HAP-1 (cell line): ENCODE measurements around the gene ARL4D.

Source experiments
- DNase-seq, 2 experiments: peaks; one replicate each; pipeline ENCODE4 v3.0.0-alpha.2; 2016 to 2020; ENCODE audit warnings: low spot score in 2 of 2
- H3K27me3 ChIP-seq: fragments of 250-450 bp; sonication (Bioruptor Pico); 2 replicates; pipeline ENCODE4 v1.5.1; 2020; ENCODE audit warnings: low read depth, mild to moderate bottlenecking, moderate library complexity
- H3K36me3 ChIP-seq: fragments of 250-450 bp; sonication (Bioruptor Pico); replicated peaks from 2 replicates; pipeline ENCODE4 v1.5.1; 2020; ENCODE audit warnings: mild to moderate bottlenecking
- H3K4me1 ChIP-seq: fragments of 250-450 bp; sonication (Bioruptor Pico); 2 replicates; pipeline ENCODE4 v1.5.1; 2020; ENCODE audit warnings: mild to moderate bottlenecking
- H3K4me3 ChIP-seq: fragments of 250-450 bp; sonication (Bioruptor Pico); 2 replicates; pipeline ENCODE4 v1.5.1; 2020; ENCODE audit warnings: mild to moderate bottlenecking, moderate library complexity
- H3K9me3 ChIP-seq: fragments of 250-450 bp; sonication (Bioruptor Pico); 2 replicates; pipeline ENCODE4 v1.5.1; 2020; ENCODE audit warnings: mild to moderate bottlenecking, moderate library complexity
- in situ Hi-C: fragments of 300-500 bp; cut with MboI; formaldehyde crosslinking; loops from 3 replicates; pipeline ENCODE4 v1.14.3; 2020; ENCODE audit warnings: low sequenced_read_pairs, inconsistent platforms, mixed read lengths

ARL4D gene

GRCh38 chr17:43377056-43377810 lies 21.6 kb upstream of the ARL4D start:
- in situ Hi-C loops = no loop called here
- Histone ChIP-seq H3K9me3 (peaks cover 17% of the 10 kb centered on the region), H3K27me3 (no peaks in the 10 kb centered on the region), H3K4me1 (no peaks in the 10 kb centered on the region), H3K4me3 (no peak overlapping the region), H3K36me3 (no peaks in the 10 kb centered on the region)
- no peak for DNase-seq

- Histone ChIP-seq H3K4me1 (peaks cover 3% of the 10 kb centered on the region; the same call in 1 of the 2 replicates), H3K4me3 (no peak overlapping the region), H3K36me3 (no peaks in the 10 kb centered on the region), H3K27me3 (no peaks in the 10 kb centered on the region), H3K9me3 (peaks cover 17% of the 10 kb centered on the region)
- DNase-seq = no peak
- in situ Hi-C loops = no loop called here
Measured at GRCh38 chr17:43378766-43379165, 20.0 kb upstream of the ARL4D start.

- Histone ChIP-seq H3K36me3 (no peaks in the 10 kb centered on the region), H3K4me3 (no peak overlapping the region), H3K27me3 (no peaks in the 10 kb centered on the region), H3K9me3 (peaks cover 17% of the 10 kb centered on the region), H3K4me1 (peaks cover 6% of the 10 kb centered on the region)
- no peak for DNase-seq
- in situ Hi-C loops = no loop called here
Measured at GRCh38 chr17:43380307-43380706, 18.5 kb upstream of the ARL4D start.

GRCh38 chr17:43381204-43381603 lies 17.6 kb upstream of the ARL4D start:
- in situ Hi-C loops = no loop called here

GRCh38 chr17:43381621-43382020 lies 17.2 kb upstream of the ARL4D start:
- in situ Hi-C loops = no loop called here
- H3K4me3 ChIP-seq = no peak overlapping the region
- H3K36me3 ChIP-seq = no peaks in the 10 kb centered on the region
- peaks cover 6% of the 10 kb centered on the region for H3K4me1 ChIP-seq
- no peaks in the 10 kb centered on the region for H3K27me3 ChIP-seq
- DNase-seq = no peak
- H3K9me3 ChIP-seq = peaks cover 17% of the 10 kb centered on the region

More at GRCh38 chr17:43381204-43381603, 17.6 kb upstream of the ARL4D start:
- Histone ChIP-seq H3K4me1 (peaks cover 6% of the 10 kb centered on the region), H3K27me3 (no peaks in the 10 kb centered on the region), H3K9me3 (peaks cover 17% of the 10 kb centered on the region), H3K4me3 (no peak overlapping the region), H3K36me3 (no peaks in the 10 kb centered on the region)
- no peak for DNase-seq

- Histone ChIP-seq H3K4me3 (no peak overlapping the region), H3K9me3 (peaks cover 19% of the 10 kb centered on the region), H3K36me3 (no peaks in the 10 kb centered on the region), H3K27me3 (no peaks in the 10 kb centered on the region), H3K4me1 (peaks cover 6% of the 10 kb centered on the region)
- in situ Hi-C loops = no loop called here
- DNase-seq = no peak
Measured at GRCh38 chr17:43382776-43383175, 16.0 kb upstream of the ARL4D start.

- Histone ChIP-seq H3K27me3 (no peaks in the 10 kb centered on the region), H3K4me1 (peaks cover 6% of the 10 kb centered on the region), H3K4me3 (no peak overlapping the region), H3K9me3 (peaks cover 19% of the 10 kb centered on the region), H3K36me3 (no peaks in the 10 kb centered on the region)
- in situ Hi-C loops = no loop called here
- no peak for DNase-seq
Measured at GRCh38 chr17:43383372-43383771, 15.4 kb upstream of the ARL4D start.

- DNase-seq = no peak
- no peaks in the 10 kb centered on the region for H3K36me3 ChIP-seq
- peaks cover 6% of the 10 kb centered on the region for H3K4me1 ChIP-seq
- no peaks in the 10 kb centered on the region for H3K27me3 ChIP-seq
- H3K9me3 ChIP-seq = peaks cover 19% of the 10 kb centered on the region
- in situ Hi-C loops = no loop called here
- no peak overlapping the region for H3K4me3 ChIP-seq
Measured at GRCh38 chr17:43383826-43384475, 14.8 kb upstream of the ARL4D start.

- Histone ChIP-seq H3K4me3 (no peak overlapping the region), H3K27me3 (no peaks in the 10 kb centered on the region), H3K36me3 (no peaks in the 10 kb centered on the region), H3K9me3 (peaks cover 18% of the 10 kb centered on the region), H3K4me1 (peaks cover 6% of the 10 kb centered on the region)
- no peak for DNase-seq
- in situ Hi-C loops = no loop called here
Measured at GRCh38 chr17:43384476-43384862, 14.3 kb upstream of the ARL4D start.

GRCh38 chr17:43385046-43385831 lies 13.6 kb upstream of the ARL4D start:
- in situ Hi-C loops = loop anchor here (5.0 kb wide), 1 partner anchor 97 kb away; the partner anchor contains the start of gene DHX8
- H3K9me3 ChIP-seq = peaks cover 10% of the 10 kb centered on the region
- no peak overlapping the region for H3K4me3 ChIP-seq
- no peak for DNase-seq
- no peaks in the 10 kb centered on the region for H3K27me3 ChIP-seq
- H3K4me1 ChIP-seq = peaks cover 8% of the 10 kb centered on the region
- H3K36me3 ChIP-seq = no peaks in the 10 kb centered on the region

GRCh38 chr17:43388359-43389045 lies 10.3 kb upstream of the ARL4D start:
- in situ Hi-C loops = loop anchor here (5.0 kb wide), 1 partner anchor 94 kb away; the partner anchor contains the start of gene DHX8
- DNase-seq = peak; percentile 83 to 88
- Histone ChIP-seq H3K4me1 (peaks cover 7% of the 10 kb centered on the region), H3K27me3 (no peaks in the 10 kb centered on the region), H3K9me3 (0 out of 2 replicates have a peak, but pooled peaks cover 2% of the 10 kb centered on the region), H3K36me3 (no peaks in the 10 kb centered on the region), H3K4me3 (peak overlapping the region; percentile 44)

- Histone ChIP-seq H3K27me3 (no peaks in the 10 kb centered on the region), H3K9me3 (0 out of 2 replicates have a peak, but pooled peaks cover 2% of the 10 kb centered on the region), H3K4me3 (peak overlapping the region; percentile 44), H3K36me3 (no peaks in the 10 kb centered on the region), H3K4me1 (peaks cover 2% of the 10 kb centered on the region)
- DNase-seq = peak; percentile 85
- in situ Hi-C loops = loop anchor here (5.0 kb wide), 1 partner anchor 93 kb away; the partner anchor contains the start of gene DHX8
Measured at GRCh38 chr17:43389046-43389947, 9.5 kb upstream of the ARL4D start.
